CD4-positive, alpha-beta T cell treated with Interleukin-21 for 1 hour (primary cell): Measurements from ENCODE around the gene MAPK13.
A peak's percentile ranks its signal among the peaks of the same experiment; 100 is the strongest.
"Not testable (repeated sequence)": the region's sequence is repeated elsewhere in the genome, so short reads cannot be mapped to it uniquely, and the experiment has no call there.

ENCODE experiments used
- DNase-seq: peaks from one replicate; pipeline ENCODE4 v3.0.0-alpha.2; 2020

The MAPK13 gene

DNA sequence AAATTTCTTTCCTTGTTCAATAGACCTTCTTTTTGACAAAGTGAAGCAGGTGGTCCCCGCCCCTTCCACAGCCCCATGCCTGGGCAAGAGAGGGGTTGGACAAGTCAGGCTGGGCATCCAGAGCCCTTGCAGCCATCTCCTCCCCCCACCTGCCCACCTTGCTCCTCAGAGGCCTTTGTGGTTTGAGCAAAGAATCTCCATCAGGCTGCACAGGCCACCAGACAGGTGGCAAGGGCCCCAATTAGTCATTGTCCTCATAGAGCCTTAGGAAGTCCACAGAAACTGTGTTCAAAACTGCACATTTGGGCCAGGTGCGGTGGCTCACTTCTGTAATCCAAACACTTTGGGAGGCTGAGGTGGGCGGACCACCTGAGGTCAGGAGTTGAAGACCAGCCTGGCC lies 1.5 kb upstream of the MAPK13 start:
- no peak for DNase-seq

DNA sequence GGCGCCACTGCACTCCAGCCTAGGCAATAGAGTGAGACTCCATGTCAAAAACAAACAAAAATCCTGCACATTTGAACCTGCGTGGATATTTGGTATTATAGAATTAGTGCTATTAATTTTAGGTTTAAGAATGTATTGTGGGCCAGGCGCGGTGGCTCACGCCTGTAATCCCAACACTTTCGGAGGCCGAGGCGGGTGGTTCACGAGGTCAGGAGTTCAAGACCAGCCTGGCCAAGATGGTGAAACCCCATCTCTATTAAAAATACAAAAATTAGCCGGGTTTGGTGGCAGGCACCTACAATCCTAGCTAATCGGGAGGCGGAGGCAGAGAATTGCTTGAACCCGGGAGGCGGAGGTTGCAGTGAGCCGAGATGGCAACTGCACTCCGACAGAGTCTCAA lies 979 bp upstream of the MAPK13 start:
- not testable (repeated sequence) for DNase-seq

DNA sequence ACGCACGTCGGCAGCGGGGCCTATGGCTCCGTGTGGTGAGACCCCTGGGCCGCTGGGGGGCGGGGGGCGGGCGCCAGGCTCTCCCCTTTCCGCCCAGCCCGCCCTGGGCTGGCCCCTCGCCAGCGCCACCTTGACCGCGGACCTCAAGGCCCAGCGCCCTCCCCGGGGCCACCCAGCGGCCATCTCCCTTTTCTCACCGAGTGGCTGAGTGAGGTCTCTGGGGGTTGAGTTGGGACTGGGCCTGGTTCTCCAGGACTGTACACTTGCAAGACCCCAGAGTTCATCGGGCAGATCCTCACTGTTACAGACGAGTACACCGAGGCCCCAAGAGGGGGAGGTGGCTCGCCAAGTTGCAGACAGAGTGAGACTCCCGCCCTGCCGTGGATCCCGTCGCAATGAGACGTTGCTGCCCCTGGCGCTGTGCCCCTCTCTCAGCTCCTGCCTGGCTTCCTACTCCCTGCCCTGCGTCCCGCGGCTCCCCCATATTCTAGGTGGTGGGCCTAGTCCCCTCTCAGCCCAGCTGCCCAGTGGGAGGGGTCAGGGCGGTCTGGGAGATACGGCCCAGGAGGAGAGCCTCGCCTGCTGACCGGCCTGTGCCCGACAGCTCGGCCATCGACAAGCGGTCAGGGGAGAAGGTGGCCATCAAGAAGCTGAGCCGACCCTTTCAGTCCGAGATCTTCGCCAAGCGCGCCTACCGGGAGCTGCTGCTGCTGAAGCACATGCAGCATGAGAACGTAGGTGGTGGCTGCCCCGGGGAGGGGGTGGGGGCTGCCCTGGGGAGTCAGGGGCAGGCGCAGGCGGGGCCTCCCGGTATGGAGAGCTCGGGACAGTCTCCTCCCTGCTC lies 576 bp downstream of the MAPK13 start:
- DNase-seq, result peak; percentile 66

DNA sequence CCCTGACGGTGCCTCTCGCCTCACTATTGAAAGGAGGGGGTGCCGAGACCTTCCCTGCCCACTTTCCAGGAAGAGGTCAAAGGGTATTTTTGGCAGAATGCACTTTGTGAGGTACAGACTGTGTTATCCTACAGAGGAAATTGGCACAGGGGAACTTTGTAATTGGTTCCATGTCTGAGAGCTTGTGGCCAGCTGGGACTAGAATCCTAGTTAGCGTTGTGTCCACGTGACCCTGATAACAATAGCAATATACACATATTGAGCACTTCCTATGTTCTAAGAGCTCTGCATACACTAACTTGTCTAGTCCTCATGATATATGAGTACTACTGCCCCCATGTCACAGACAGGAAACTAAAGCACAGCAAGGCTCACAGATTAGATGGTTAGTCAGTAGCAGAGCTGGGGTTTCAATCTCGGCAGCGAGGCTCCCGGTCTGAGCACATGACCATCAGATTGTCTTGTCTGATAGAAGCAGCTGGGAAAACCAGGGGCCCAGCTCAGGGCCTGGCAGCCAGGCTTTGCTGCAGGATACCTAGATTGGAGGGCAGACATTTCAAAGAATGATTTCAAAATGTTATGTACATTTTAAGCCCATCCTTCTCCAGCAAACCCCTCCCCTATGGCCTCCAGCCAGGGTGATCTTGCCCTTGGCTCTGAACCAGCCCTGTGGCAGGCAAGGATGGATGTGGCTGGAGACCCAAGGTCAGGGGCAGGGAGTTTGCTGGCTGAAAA lies 1.4 kb downstream of the MAPK13 start:
- peak; percentile 65 for DNase-seq

DNA sequence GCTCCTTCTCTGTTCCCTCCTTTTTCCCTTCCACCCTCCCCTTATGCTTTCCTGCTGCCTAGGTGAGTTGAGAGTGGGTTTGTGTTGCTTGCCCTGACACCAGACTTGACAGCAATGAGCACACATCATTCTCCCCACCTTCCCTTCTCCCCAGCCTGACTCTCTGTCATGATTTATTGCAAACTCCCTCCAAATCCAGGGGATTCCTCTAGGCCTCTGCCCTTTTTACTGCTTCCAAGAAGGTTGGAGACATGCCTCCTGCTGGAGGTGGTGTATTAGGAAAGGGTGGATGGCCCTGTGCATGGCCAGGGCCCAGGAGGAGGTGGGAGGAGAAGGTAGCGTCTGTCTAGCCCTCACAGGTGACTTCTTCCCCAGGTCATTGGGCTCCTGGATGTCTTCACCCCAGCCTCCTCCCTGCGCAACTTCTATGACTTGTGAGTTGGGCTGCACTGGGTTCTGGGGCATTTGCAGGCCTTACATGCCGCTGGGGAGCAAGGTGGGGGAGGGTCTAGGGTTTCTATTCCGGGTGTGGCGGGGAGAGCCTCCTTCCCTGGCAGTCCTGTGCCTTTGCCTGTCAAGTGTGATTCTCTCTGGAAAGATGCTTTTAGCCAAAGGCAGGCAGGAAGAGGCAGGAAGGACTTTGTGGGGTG lies 2.1 kb downstream of the MAPK13 start:
- DNase-seq, result no peak

DNA sequence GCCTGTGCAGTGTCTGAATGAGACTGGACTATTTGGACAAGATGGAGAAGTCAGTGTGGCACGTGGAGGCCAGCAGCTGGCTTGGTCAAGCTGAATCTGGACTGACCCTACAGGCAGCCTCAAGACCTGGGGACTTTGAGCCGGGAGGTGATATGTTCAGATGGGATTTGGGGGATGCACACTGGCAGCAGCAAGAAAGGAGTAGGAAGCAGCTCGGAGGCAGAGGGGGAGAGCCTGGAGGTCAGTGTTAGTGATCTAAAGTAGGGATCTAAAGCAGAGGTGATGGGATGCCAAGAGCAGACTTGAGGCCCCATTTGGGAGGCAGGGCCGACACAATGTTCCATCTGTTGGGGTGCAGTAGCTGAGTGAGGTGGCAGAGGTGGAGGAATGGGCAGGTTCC lies 2.8 kb downstream of the MAPK13 start:
- DNase-seq, result no peak

DNA sequence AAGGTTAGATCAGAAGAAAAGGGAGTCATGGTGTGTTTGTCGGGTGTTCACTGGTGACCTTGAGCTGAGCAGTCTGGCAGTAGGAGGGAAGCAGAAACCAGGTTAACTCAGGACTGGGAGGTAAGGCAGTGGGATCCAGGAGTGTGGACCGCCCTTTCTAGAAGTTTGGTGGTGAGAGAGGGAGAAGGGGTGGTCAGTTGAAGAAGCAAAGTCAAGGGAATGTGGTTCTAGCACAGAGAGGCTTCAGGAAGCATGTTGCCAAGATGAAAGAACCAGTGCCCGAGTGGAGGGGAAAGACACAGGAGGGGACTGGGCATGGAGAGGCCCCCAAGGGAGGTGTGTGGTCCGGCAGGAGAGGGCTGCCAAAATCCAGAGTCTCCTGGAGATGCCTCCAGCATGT lies 3.6 kb downstream of the MAPK13 start:
- no peak for DNase-seq

DNA sequence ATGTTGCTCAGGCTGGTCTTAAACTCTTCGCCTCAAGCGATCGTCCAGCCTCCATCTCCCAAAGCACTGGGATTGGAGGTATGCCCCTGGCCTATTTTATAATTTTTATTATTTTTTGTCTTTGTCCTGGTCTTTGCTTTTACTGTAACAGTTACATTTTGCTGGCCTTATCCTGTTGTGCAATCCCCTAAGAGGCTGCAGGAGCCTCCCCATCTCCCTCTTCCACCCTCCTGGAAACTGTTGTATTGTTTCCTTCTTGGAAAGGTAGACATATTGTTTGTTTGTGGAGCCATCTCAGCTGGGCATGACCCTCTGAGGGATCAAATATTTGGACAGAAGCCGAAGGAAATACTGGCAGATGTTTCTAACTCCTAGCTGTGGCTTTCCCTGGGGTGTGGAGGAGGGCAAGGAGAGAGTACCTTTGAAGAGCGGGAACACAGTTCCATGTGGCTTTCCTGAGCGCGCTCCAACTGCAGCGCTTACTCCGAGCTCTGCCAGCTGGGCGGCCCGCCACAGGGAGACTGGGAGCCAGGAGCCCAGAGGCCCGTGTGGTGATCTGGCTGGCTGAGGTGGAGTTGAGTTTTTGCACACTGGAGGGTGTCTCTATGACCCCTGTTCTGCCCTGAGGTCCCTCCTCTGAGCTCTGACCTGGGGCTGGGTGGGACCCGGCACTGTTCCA lies 4.9 kb downstream of the MAPK13 start:
- no peak for DNase-seq

DNA sequence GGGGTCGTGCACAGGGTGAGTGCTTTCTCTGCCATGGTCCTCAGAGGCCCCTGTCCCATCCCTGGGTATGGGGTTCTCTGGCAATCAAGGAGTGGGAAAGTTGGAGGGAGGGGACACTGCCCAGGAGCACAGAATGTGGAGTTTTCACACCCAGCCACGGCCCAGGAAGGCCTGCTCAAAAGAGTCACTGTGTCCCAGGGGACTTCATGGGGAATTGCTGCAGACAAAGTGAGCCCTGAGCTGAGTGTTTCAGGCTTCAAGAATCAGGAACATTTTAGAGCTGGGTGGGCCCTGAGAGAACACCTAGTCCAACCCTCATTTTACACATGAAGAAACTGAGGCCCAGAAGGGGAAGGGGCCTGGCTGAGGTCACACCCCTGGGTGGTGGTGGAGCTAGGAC lies 5.7 kb downstream of the MAPK13 start:
- no peak for DNase-seq

DNA sequence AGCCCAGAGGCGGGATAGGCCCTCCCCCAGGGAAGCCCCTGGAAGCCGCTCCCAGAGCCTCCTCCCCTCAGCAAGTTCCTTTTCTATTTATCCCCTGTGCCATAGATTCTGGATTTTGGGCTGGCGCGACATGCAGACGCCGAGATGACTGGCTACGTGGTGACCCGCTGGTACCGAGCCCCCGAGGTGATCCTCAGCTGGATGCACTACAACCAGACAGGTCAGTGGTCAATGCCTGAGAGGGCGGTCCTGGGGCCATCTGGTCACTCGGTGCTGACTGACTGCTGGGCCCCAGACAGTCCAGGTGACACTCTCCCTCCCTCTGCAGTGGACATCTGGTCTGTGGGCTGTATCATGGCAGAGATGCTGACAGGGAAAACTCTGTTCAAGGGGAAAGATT lies 6.2 kb downstream of the MAPK13 start:
- no peak for DNase-seq

DNA sequence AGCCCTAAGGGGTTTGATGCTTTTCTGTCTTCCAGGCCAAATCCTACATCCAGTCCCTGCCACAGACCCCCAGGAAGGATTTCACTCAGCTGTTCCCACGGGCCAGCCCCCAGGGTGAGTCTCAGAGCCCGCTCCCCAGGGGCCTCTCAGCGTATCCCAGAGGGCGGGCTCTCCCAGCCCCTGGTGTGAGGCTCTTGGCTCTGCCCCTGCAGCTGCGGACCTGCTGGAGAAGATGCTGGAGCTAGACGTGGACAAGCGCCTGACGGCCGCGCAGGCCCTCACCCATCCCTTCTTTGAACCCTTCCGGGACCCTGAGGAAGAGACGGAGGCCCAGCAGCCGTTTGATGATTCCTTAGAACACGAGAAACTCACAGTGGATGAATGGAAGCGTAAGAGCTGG lies 8.4 kb downstream of the MAPK13 start:
- DNase-seq, result no peak

DNA sequence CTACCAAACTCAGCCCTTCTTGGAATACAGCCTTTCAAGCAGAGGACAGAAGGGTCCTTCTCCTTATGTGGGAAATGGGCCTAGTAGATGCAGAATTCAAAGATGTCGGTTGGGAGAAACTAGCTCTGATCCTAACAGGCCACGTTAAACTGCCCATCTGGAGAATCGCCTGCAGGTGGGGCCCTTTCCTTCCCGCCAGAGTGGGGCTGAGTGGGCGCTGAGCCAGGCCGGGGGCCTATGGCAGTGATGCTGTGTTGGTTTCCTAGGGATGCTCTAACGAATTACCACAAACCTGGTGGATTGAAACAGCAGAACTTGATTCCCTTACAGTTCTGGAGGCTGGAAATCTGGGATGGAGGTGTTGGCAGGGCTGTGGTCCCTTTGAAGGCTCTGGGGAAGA lies 9.1 kb downstream of the MAPK13 start:
- no peak for DNase-seq

DNA sequence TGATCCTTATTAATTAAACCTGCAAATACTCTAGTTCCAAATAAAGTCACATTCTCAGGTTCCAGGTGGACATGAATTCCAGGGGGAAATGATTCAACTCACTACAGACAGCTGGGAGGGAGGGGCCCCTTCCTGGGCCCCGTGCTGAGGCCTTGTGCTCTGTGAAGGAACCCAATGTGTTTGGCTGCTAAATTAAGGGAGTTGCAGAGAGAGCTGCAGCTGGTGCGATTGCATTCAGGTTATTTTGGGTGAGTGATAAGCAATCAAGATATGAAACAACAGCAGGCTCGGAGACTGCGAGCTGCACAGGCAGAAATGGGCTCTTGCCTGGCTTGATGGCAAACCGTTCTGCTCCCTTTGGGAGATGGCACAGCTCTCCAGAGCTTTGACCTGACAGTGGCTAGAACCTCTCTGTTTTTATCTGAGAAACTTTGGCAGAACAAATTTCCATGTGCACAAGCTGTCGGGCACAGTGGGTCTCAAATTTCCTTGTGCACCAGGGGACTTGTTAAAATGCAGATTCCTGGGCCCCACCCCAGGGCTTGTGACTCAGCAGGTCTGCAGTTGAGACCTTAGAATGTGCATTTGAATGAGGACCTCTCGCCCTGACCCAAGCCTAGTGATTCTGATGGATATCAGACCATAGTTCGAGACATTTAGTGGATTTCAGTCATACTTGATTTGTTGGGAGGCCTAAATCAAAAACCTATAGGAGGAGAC lies 9.8 kb downstream of the MAPK13 start:
- DNase-seq, result no peak

DNA sequence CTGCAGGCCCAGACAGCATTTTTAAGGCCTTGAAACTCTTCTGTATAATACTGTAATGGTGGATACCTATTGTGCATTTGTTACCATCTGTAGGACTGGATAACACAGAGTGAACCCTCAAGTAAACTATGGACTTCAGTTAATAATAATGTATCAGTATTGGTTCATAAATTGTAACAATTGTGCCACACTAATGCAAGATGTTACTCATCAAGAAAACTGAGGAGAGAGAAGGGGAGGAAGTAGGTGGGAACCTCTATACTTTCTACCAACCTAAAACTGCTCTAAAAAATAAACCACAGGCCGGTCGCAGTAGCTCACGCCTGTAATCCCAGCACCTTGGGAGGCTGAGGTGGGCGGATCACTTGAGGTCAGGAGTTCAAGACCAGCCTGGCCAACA lies 10.8 kb downstream of the MAPK13 start:
- no peak for DNase-seq

DNA sequence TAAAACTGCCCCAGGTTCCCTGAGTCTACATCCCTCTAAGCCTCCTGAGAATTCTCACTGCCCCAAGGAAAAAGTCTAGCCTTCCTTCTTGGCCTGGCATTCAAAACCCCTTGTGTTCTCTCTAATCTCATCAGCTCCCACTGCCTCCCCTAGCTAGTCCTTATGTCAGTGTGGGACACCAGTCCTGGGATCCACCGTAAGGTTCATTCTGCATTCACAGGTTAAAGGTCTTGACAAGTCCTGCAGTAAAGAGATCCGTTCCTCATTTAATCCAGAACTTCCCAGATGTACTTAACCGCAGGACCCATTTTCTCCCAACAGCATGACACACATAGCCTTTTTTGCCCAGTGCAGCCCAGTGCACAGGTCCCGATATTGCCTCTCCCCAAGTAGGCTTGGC lies 11.6 kb downstream of the MAPK13 start:
- no peak for DNase-seq

DNA sequence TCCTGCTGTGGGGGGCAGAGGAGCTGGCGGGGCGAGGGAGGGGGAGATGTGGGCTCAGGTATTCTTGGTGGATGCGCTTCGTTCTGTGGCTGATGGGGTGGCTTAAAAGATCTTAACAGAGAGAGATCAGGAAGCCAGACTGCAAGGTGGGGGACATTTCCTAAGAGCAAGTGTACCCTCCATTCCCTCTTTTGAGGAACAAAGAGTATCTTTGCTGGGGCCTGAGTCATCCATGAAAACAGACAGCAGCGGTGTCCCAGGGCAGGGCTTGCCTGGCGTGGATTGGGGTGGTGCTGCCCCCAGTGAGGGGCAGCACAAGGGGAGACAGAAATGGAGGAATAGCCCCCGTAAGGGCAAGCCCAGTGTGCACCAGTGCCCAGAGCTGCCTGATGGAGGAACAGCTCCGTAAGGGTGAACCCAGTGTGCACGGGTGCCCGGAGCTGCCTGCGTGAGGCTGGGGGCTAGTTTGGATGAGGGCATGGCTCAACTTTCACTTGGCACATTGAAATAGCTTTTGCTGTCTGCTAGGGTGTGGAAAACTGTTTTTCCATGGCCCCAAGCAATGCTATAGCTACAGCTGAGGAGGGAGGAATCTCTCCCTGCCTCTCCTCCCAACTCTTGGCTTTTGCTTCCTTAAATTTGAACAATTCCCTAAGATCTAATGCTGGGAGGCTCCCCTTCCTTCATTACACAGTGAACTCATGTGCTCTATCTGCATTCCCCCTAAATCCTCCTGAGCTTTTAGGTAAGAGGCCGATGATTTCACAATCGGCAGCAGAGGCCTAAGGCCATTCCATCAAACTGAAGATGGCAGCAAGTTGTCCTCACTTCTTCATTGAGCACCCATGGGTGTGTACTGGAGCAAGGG lies 12.9 kb downstream of the MAPK13 start:
- no peak for DNase-seq

DNA sequence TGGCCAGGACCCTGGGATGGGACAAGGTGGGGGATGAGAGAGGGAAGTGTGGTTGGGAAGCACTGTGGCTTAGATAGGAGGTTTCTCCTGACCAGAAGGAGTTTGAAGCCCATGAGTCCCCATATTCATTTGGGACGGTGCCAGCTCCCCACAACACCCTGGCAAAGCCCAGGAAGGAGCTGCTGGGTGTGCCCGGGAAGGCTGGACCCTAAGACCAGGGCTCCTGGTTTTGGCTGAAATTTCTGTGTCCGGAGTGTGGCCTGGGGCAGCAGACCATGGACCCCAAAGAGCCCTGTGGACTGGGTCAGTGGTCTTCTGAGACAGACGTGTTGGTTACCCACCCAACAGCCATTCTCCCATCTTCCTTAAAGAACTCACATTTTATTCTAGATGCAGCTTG lies 15.2 kb downstream of the MAPK13 start:
- no peak for DNase-seq

DNA sequence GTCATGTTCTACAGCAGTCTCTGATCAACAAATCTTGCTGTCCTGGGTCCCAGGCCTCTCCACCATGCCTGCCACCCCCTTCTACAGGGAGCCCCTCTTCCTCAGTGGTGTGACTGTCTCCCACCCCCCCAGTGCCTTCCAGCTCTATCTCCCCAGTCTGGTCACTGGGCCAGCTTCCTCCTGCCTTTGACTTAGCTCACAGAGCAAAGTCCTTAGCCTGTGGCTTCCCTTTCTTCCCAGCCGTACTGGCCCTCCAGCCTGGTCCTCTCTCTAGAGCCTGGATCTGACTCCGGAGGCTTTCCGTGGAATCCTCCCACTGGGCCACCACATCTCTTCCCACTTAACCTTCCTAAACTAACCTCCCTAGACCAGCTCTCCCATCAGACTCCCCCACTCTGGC lies 17.0 kb downstream of the MAPK13 start:
- no peak for DNase-seq

DNA sequence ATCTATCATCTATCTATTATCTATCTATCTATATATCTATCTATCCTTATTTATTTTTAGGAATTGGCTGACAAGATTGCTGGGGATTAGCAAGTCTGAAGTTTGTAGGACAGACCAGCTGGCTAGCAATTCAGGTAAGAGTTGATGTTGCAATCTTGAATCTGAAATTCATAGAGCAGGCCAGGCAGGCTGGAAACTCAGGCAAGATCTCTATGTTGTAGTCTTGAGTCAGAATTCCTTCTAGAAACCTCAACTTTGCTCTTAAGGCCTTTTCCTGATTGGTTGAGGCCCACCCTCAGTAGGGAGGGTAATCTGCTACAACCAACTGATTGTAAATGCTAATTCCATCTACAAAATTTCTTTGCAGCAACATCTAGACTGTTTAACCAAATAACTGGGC lies 19.2 kb downstream of the MAPK13 start:
- no peak for DNase-seq

DNA sequence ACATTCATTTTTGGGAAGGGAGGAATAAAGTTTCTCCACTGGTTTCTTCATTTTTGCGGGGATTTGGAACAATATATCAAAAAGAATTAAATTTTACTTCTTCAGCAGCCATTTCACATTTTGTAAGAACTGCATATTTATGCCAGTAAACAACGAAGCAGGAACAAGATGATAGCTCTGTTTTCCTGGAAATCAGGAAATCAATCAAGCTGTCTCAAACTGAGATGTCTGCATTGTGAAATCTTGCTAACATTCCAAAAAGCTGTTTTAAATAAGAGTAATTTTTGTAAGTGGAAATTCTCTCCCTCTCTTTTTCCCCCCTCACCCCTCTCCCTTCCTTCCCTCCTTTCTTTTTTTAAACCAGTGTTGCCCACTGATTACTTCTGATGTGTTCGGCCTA lies 20.0 kb downstream of the MAPK13 start:
- no peak for DNase-seq

DNA sequence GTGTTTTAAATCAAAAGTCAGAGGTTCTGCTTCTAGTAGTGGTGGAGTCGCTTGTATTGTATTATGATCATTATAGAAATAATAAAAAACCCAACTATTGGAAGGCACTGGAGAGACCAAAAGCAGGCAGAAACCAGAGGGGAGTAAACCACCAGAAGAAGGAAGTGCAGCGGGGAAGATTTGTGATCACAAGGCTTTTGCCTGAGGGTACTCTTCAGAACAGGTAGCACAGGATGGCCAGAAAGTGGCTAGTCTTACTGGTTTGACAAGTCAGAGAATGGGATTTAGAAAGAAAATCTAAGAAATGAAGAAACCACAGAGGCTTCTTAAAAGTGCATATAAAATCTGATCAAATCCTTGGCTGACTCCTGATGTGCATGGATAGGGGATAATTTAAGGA lies 24.0 kb downstream of the MAPK13 start:
- no peak for DNase-seq

DNA sequence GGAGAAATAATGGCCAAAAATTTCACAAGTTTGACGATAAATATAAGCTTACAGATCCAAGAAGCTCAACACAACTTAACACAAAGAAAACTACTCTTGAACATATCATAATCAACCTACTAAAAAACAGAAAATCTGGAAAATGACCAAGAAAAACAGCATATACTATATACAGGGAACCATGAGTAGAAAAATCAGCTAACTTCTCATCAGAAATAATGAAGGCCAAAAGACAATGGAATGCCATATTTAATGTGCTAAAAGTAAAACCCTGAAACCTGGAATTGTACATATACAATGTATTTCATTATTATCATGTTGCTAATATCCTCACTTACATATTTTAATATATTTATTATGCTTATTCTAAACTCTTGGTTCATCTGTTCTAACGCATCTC lies 25.3 kb downstream of the MAPK13 start:
- DNase-seq, result no peak
